ENCODE measurements around the gene FNDC3B.
"Not testable (repeated sequence)": the region's sequence is repeated elsewhere in the genome, so short reads cannot be mapped to it uniquely, and the experiment has no call there.

Gene FNDC3B

DNA sequence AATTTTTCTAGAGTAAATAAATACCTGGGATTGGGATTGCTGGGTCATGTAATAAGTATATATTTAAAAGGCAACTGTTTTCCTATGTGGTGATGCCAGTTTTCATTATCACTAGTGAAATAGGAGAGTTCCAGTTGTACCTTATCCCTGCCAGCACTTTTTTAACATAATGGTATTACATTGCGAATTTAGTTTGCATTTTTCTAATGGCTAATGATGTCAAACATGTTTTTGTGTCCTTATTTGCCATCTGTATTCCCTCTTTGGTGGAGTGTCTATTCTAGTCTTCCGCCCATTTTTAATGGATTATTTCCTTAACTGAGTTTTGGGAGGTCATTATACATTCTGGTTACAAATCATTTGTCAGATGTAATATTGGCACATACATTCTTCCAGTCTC is 320.6 kb downstream of the FNDC3B start:
- H3K4me1 ChIP-seq (ENCODE audit: control insufficient read depth in 1 of 2, insufficient read depth in 1 of 2, low read depth in 1 of 2, low read length in 1 of 2) = peaks cover 16 to 23% of the 10 kb centered on the region in 2 experiments
- H3K27me3 ChIP-seq = no peaks in the 10 kb centered on the region
- no peaks in the 10 kb centered on the region for H3K9me3 ChIP-seq
- H3K4me3 ChIP-seq (ENCODE audit: low read depth in 1 of 2, low read length in 1 of 2) = no peak overlapping the region
- H3K36me3 ChIP-seq = peaks cover 51% of the 10 kb centered on the region
- no peak for TF ChIP-seq CTCF (IDR thresholded peaks at IDR 0.05)
- H3K27ac ChIP-seq = no peak overlapping the region

- H3K4me3 ChIP-seq (ENCODE audit: low read depth in 1 of 2, low read length in 1 of 2) = no peak overlapping the region
- peaks cover 58% of the 10 kb centered on the region for H3K36me3 ChIP-seq
- H3K9me3 ChIP-seq = no peaks in the 10 kb centered on the region
- H3K27me3 ChIP-seq = no peaks in the 10 kb centered on the region
- peaks cover 16 to 20% of the 10 kb centered on the region in 2 experiments for H3K4me1 ChIP-seq (ENCODE audit: control insufficient read depth in 1 of 2, insufficient read depth in 1 of 2, low read depth in 1 of 2, low read length in 1 of 2)
- TF ChIP-seq CTCF (IDR thresholded peaks at IDR 0.05) = no peak
- no peak overlapping the region for H3K27ac ChIP-seq
These were observed 323.2 kb downstream of the FNDC3B start for GRCh38 chr3:172362583-172362982.

- H3K4me3 ChIP-seq (ENCODE audit: low read depth in 1 of 2, low read length in 1 of 2) = no peak overlapping the region
- TF ChIP-seq CTCF (IDR thresholded peaks at IDR 0.05) = no peak
- H3K27me3 ChIP-seq = no peaks in the 10 kb centered on the region
- H3K4me1 ChIP-seq (ENCODE audit: control insufficient read depth in 1 of 2, insufficient read depth in 1 of 2, low read depth in 1 of 2, low read length in 1 of 2) = peaks cover 0 to under 1% of the 10 kb centered on the region in 2 experiments
- H3K27ac ChIP-seq = no peak overlapping the region
- H3K36me3 ChIP-seq = peaks cover 74% of the 10 kb centered on the region
- H3K9me3 ChIP-seq = no peaks in the 10 kb centered on the region
These were observed 325.1 kb downstream of the FNDC3B start for GRCh38 chr3:172364374-172365027.

- Histone ChIP-seq H3K27me3 (no peaks in the 10 kb centered on the region), H3K9me3 (no peaks in the 10 kb centered on the region), H3K4me1 (ENCODE audit: control insufficient read depth in 1 of 2, insufficient read depth in 1 of 2, low read depth in 1 of 2, low read length in 1 of 2) (no peaks in the 10 kb centered on the region), H3K36me3 (peaks cover 77% of the 10 kb centered on the region), H3K4me3 (ENCODE audit: low read depth in 1 of 2, low read length in 1 of 2) (no peak overlapping the region), H3K27ac (no peak overlapping the region)
- TF ChIP-seq CTCF (IDR thresholded peaks at IDR 0.05) = no peak
These were observed 325.7 kb downstream of the FNDC3B start for GRCh38 chr3:172365028-172365567.

DNA sequence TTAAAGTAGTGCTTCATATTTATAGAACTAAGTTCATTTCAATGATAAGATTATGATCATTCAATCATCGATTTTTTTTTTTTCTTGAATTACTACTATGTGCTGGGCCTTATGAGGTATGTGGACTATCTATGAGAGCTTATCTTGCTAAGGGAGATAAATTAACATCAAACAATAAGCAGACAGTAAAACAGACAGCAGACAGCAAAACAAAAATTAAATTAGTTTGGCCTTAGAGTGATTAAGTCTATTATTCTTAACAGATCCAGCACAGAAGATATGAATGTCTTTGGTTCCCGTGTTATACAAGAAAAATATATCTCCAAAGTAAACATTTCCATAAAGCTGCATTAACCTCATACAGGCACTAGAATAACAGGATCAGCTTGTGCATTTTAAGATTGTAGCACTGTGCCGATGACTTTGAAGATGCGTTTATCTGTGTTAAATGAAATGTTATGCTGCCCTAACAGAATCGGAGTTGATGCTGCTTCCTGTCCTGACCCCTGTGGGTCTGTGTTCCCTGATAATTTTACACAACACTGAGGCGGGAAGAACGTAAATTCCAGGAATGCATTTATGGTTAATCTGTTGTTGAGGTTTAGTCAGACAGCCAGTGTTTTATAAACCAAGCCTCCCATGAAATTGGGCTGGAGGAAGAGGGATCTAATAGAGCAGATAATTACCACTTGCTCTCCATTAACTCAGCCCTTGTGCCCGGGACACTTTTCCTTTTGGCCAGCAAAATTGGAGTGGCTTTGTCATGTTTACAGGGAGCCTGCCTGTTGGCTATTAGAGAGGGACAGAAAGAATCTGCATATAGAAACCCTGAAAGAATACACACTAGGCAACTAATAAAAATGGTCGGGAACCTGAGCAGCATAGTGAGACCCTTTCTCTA is 328.1 kb downstream of the FNDC3B start:
- no peak overlapping the region for H3K27ac ChIP-seq
- H3K4me3 ChIP-seq (ENCODE audit: low read depth in 1 of 2, low read length in 1 of 2) = no peak overlapping the region
- H3K9me3 ChIP-seq = no peaks in the 10 kb centered on the region
- no peak for TF ChIP-seq CTCF (IDR thresholded peaks at IDR 0.05)
- H3K36me3 ChIP-seq = peaks cover 92% of the 10 kb centered on the region
- H3K27me3 ChIP-seq = no peaks in the 10 kb centered on the region
- H3K4me1 ChIP-seq (ENCODE audit: control insufficient read depth in 1 of 2, insufficient read depth in 1 of 2, low read depth in 1 of 2, low read length in 1 of 2) = no peaks in the 10 kb centered on the region

GRCh38 chr3:172368556-172368955 is 329.2 kb downstream of the FNDC3B start:
- not testable (repeated sequence) for H3K27ac ChIP-seq; H3K4me1 ChIP-seq (ENCODE audit: control insufficient read depth in 1 of 2, insufficient read depth in 1 of 2, low read depth in 1 of 2, low read length in 1 of 2); H3K4me3 ChIP-seq (ENCODE audit: low read depth in 1 of 2, low read length in 1 of 2); H3K9me3 ChIP-seq; H3K27me3 ChIP-seq
- H3K36me3 ChIP-seq = peaks cover 89% of the 10 kb centered on the region
